Measurements from ENCODE around the gene CCDC169. TPM values are rescaled to one million over a fixed set of nuclear protein-coding genes. Genes with fewer than 3 reads are reported as not detected.

The CCDC169 gene
- total RNA-seq, 1 donor from 2014 or later, result 3.2 TPM

DNA sequence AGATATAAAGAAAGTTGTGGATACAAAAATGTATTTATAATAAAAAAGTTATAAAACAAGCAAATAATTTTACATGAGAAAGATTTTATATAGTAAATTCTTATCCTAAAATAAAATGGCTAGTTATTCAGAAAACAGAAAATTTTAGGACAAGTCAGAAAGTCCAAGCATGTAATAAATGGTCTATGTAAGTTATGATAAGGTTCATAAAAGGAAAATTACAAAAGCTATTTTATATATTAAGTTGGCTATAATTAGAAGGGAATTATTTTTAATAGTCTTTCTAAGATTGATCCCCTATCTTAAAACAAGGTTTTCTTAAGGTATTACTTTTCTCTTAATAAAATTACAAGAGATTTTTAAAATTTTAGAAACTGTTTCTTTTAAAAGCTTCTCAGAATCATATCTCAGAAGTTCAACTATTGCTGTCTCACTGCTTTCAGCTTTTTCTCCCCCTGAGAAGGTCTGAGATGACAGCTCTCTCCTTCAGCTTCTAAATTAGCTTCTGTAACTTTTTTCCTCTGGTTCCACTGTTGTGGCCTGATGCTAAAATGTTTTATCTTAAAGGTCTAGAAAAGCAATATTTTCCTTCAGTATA lies 8.7 kb downstream of the CCDC169 start:
- TF ChIP-seq, protein P1, sequence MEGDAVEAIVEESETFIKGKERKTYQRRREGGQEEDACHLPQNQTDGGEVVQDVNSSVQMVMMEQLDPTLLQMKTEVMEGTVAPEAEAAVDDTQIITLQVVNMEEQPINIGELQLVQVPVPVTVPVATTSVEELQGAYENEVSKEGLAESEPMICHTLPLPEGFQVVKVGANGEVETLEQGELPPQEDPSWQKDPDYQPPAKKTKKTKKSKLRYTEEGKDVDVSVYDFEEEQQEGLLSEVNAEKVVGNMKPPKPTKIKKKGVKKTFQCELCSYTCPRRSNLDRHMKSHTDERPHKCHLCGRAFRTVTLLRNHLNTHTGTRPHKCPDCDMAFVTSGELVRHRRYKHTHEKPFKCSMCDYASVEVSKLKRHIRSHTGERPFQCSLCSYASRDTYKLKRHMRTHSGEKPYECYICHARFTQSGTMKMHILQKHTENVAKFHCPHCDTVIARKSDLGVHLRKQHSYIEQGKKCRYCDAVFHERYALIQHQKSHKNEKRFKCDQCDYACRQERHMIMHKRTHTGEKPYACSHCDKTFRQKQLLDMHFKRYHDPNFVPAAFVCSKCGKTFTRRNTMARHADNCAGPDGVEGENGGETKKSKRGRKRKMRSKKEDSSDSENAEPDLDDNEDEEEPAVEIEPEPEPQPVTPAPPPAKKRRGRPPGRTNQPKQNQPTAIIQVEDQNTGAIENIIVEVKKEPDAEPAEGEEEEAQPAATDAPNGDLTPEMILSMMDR (conservative IDR thresholded peaks at IDR 0.05), result no peak
- Mint-ChIP-seq H3K27ac (no peak overlapping the region), H3K4me3 (no peak overlapping the region), H3K27me3 (peaks cover 3% of the 10 kb centered on the region), H3K4me1 (ENCODE audit: unreplicated experiment) (no peaks in the 10 kb centered on the region), H3K36me3 (no peaks in the 10 kb centered on the region), H3K9me3 (peaks cover 4% of the 10 kb centered on the region)
- DNase-seq (ENCODE audit: extremely low spot score, unreplicated experiment), result no peak

DNA sequence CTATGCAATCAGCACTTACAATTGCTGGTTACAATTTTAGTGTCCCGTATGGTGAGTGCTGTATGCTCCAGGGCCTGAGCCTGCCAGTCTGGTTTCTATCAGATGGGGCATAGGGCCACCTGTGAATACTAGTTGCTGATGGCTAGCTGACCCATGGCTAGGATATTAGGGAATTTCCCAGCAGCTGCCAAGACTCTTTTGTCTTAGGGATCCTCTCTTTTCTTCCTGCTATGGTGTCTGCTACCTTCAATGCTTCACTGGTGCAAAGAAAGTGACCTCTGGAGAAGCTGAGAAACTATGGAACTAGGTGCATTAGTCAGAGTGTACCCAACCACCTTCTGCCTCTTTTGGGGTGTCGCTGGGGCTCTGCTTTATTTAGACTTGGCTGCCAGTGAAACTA lies 11.6 kb downstream of the CCDC169 start:
- H3K36me3 Mint-ChIP-seq, result no peaks in the 10 kb centered on the region
- H3K27ac Mint-ChIP-seq, result no peak overlapping the region
- no peak for DNase-seq (ENCODE audit: extremely low spot score, unreplicated experiment)
- H3K4me3 Mint-ChIP-seq, result no peak overlapping the region
- H3K4me1 Mint-ChIP-seq (ENCODE audit: unreplicated experiment), result no peaks in the 10 kb centered on the region
- TF ChIP-seq, protein P1 (conservative IDR thresholded peaks at IDR 0.05), result no peak
- H3K27me3 Mint-ChIP-seq, result peaks cover 3% of the 10 kb centered on the region
- no peaks in the 10 kb centered on the region for H3K9me3 Mint-ChIP-seq

DNA sequence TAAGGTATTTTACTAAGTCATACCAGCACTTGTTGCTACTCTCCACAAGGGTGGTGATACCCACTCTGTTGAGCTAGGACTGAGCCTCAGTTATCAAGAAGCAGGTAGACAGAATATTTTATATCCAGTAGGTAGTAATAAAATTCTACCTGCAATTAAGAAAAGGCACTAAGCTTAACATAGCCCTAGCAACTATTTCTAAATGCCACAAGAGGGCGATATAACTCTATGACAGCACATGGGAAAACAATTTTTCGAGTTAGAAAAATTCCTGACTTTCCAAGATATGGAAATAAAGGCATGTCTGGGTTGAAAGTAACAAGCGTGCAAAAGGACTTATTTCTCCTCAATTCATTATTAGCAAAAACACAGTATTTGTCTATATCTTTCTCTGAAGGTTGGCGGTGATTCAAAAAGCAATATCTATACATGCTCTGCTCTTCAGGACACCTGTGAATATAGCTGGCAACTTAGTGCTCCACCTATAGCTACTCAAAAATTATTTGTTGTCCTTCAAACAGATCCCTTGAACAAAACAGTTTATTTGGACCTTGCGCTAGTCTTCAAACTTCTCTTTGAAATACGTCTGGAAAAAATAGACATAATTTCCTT lies 14.7 kb downstream of the CCDC169 start:
- TF ChIP-seq, protein P1 (conservative IDR thresholded peaks at IDR 0.05), result peak; percentile 93
- H3K9me3 Mint-ChIP-seq, result no peaks in the 10 kb centered on the region
- H3K27ac Mint-ChIP-seq, result no peak overlapping the region
- H3K4me3 Mint-ChIP-seq, result no peak overlapping the region
- no peaks in the 10 kb centered on the region for H3K36me3 Mint-ChIP-seq
- no peak for DNase-seq (ENCODE audit: extremely low spot score, unreplicated experiment)
- peaks cover 3% of the 10 kb centered on the region for H3K27me3 Mint-ChIP-seq
- H3K4me1 Mint-ChIP-seq (ENCODE audit: unreplicated experiment), result no peaks in the 10 kb centered on the region

DNA sequence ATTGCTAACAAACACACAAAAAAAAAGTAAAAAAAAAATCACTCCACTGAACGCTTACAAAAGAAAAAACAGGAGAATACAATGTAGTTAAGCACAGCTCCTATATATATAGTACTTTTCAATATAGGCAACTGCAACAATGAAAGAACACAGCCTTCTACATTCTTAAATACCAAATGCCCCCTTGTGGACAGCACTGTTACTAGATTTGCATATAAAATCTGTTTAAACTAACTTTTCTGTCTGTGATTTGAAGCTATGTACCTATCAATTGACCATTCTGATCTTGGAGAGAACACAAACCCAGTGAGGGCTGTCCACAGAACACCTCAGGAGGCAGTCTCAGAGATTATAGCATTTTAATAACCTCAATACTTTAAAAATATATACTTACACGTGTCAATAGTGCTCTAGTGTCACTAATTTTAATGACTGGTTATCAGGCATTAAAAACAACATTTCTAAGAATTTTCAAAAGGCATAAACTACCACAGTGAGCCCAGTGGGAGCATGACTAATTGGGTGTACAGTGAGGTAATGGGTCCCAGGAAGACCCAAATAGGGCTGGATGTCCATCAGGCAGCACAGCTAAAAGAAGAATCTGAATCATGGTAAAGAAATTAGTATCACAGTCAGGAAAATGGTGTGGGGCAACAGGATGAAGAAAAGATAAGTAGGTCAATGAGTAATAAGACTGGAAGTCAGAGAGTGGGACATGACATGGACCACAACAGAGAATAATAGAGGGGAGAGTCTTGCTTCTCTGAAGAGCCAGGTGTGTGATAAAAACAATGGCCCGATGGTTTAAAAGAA lies 22.2 kb downstream of the CCDC169 start:
- peaks cover 4% of the 10 kb centered on the region for H3K36me3 Mint-ChIP-seq
- no peak for DNase-seq (ENCODE audit: extremely low spot score, unreplicated experiment)
- peaks cover 5% of the 10 kb centered on the region for H3K9me3 Mint-ChIP-seq
- peaks cover 5% of the 10 kb centered on the region for H3K4me1 Mint-ChIP-seq (ENCODE audit: unreplicated experiment)
- H3K27ac Mint-ChIP-seq, result no peak overlapping the region
- no peak overlapping the region for H3K4me3 Mint-ChIP-seq
- peaks cover 4% of the 10 kb centered on the region for H3K27me3 Mint-ChIP-seq
- TF ChIP-seq, protein P1 (conservative IDR thresholded peaks at IDR 0.05), result peak; percentile 85

DNA sequence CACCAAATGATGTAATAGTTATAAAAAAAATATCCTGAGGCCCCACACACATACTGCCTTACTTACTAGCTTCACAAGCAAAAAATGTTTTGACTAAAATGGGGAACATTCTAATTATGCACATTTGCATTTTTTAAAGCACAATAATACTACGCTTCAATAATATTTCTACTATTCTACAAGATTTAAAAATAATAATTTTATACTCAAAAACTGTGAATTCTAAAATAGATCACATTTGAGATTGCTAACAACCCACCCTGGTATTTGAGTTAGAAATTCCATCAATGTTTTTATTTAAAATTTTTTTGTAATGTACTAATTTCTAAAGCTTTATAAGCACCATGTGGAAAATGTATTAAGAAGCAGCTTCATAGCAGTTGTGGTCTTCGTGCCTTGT lies 24.2 kb downstream of the CCDC169 start:
- Mint-ChIP-seq H3K9me3 (peaks cover 6% of the 10 kb centered on the region), H3K4me1 (ENCODE audit: unreplicated experiment) (peaks cover 5% of the 10 kb centered on the region), H3K27ac (no peak overlapping the region), H3K27me3 (peaks cover 4% of the 10 kb centered on the region), H3K36me3 (peaks cover 4% of the 10 kb centered on the region), H3K4me3 (no peak overlapping the region)
- no peak for DNase-seq (ENCODE audit: extremely low spot score, unreplicated experiment)
- TF ChIP-seq, protein P1 (conservative IDR thresholded peaks at IDR 0.05), result no peak

All from type B pancreatic cell (in vitro differentiated cells).